Spinal cord (tissue), 10 donors: ENCODE measurements around the gene CTCFL. TPM values are rescaled to one million over a fixed set of nuclear protein-coding genes. Genes with fewer than 3 reads are reported as not detected.
"Not testable (repeated sequence)": the region's sequence is repeated elsewhere in the genome, so short reads cannot be mapped to it uniquely, and the experiment has no call there.

ENCODE experiments used
- DNase-seq, 6 donors: peaks; one replicate each; pipeline versions ENCODE4 v3.0.0 to v3.0.0-alpha.2; 2013 to 2015; ENCODE audit warnings: low spot score in 6 of 6, low read depth in 4 of 6
- H3K27ac ChIP-seq: one replicate; pipeline ENCODE4 v1.5.1; 2013; ENCODE audit warnings: low read depth, low read length, control low read depth
- H3K27me3 ChIP-seq: one replicate; pipeline ENCODE4 v1.6.1; 2013; ENCODE audit warnings: low read length; ENCODE audit not compliant: control insufficient read depth, insufficient read depth
- H3K36me3 ChIP-seq: one replicate; pipeline ENCODE4 v1.6.1; 2013; ENCODE audit warnings: low read length; ENCODE audit not compliant: control insufficient read depth, insufficient read depth
- H3K4me1 ChIP-seq: one replicate; pipeline ENCODE4 v1.6.1; 2013; ENCODE audit warnings: low read length; ENCODE audit not compliant: control insufficient read depth, insufficient read depth
- H3K4me3 ChIP-seq: one replicate; pipeline ENCODE4 v1.5.1; 2013; ENCODE audit warnings: low read depth, low read length, control low read depth
- H3K9me3 ChIP-seq: one replicate; pipeline ENCODE4 v1.6.1; 2013; ENCODE audit warnings: low read length; ENCODE audit not compliant: control insufficient read depth, insufficient read depth
- WGBS: methylation state at CpG from one replicate; pipeline ENCODE4 v1.1.5; 2013; ENCODE audit warnings: missing lambda C conversion rate; ENCODE audit not compliant: insufficient coverage; 5-methylcytosine and 5-hydroxymethylcytosine counted together
- polyA plus RNA-seq, 2 donors: library from polyadenylated mRNA; unstranded; fragments of 120-200 nt; gene quantifications; one replicate each; pipeline ENCODE4 v1.2.1, GENCODE V29; 2013; ENCODE audit not compliant: insufficient read length in 2 of 2
- total RNA-seq, 2 donors: library from RNA; depleted of rRNA in 1 of 2; stranded (reverse); fragments of 120-200 nt in 1 of 2; fragments of >200 nt in 1 of 2; gene quantifications; one replicate each; pipeline versions ENCODE4 v1.2.3 to v1.2.4, GENCODE V29; 2013 to 2014
- donor health status: healthy.

CTCFL gene
- total and polyA plus RNA-seq, 4 donors, result 0.20 to 0.28 (median 0.25) TPM

- H3K27me3 ChIP-seq, H3K36me3 ChIP-seq, H3K27ac ChIP-seq, H3K4me3 ChIP-seq, H3K9me3 ChIP-seq, DNase-seq, H3K4me1 ChIP-seq: not testable (repeated sequence)
- WGBS, result 95% methylated on average over 4 of the region's 5 CpGs
These were observed 36.7 kb downstream of the CTCFL start for GRCh38 chr20:57488277-57488676.

- no peak overlapping the region for H3K4me3 ChIP-seq
- no peaks in the 10 kb centered on the region for H3K9me3 ChIP-seq
- peaks cover 2% of the 10 kb centered on the region for H3K27me3 ChIP-seq
- no peak overlapping the region for H3K27ac ChIP-seq
- no peaks in the 10 kb centered on the region for H3K36me3 ChIP-seq
- WGBS, result no CpG with 5 or more reads among the region's 1 CpG
- peaks cover 10% of the 10 kb centered on the region for H3K4me1 ChIP-seq
- no peak for DNase-seq
These were observed 39.2 kb downstream of the CTCFL start for GRCh38 chr20:57485770-57486169.

- peaks cover 2% of the 10 kb centered on the region for H3K27me3 ChIP-seq
- H3K4me1 ChIP-seq, result peaks cover 10% of the 10 kb centered on the region
- H3K27ac ChIP-seq, result no peak overlapping the region
- no peak for DNase-seq
- no peak overlapping the region for H3K4me3 ChIP-seq
- no peaks in the 10 kb centered on the region for H3K36me3 ChIP-seq
- no peaks in the 10 kb centered on the region for H3K9me3 ChIP-seq
- 95% methylated on average over 6 of the region's 8 CpGs for WGBS
These were observed 40.2 kb downstream of the CTCFL start for GRCh38 chr20:57484772-57485171.

- peaks cover 2% of the 10 kb centered on the region for H3K27me3 ChIP-seq
- no peaks in the 10 kb centered on the region for H3K9me3 ChIP-seq
- no peak for DNase-seq
- WGBS, result 89% methylated on average over 11 of the region's 19 CpGs
- H3K4me3 ChIP-seq, result no peak overlapping the region
- no peak overlapping the region for H3K27ac ChIP-seq
- no peaks in the 10 kb centered on the region for H3K36me3 ChIP-seq
- peaks cover 10% of the 10 kb centered on the region for H3K4me1 ChIP-seq
These were observed 41.5 kb downstream of the CTCFL start for GRCh38 chr20:57483287-57484050.

GRCh38 chr20:57482796-57483195 is 42.1 kb downstream of the CTCFL start:
- H3K27ac ChIP-seq, result no peak overlapping the region
- H3K4me3 ChIP-seq, result no peak overlapping the region
- H3K36me3 ChIP-seq, result no peaks in the 10 kb centered on the region
- no peaks in the 10 kb centered on the region for H3K9me3 ChIP-seq
- 77% methylated on average over 3 of the region's 6 CpGs for WGBS
- peaks cover 2% of the 10 kb centered on the region for H3K27me3 ChIP-seq
- DNase-seq, result no peak
- peaks cover 10% of the 10 kb centered on the region for H3K4me1 ChIP-seq

- peaks cover 2% of the 10 kb centered on the region for H3K27me3 ChIP-seq
- H3K4me1 ChIP-seq, result peaks cover 10% of the 10 kb centered on the region
- no peaks in the 10 kb centered on the region for H3K9me3 ChIP-seq
- DNase-seq, result no peak
- 61% methylated on average over 10 of the region's 11 CpGs for WGBS
- H3K4me3 ChIP-seq, result no peak overlapping the region
- no peak overlapping the region for H3K27ac ChIP-seq
- no peaks in the 10 kb centered on the region for H3K36me3 ChIP-seq
These were observed 42.8 kb downstream of the CTCFL start for GRCh38 chr20:57482148-57482547.

- Histone ChIP-seq H3K9me3 (no peaks in the 10 kb centered on the region), H3K36me3 (no peaks in the 10 kb centered on the region), H3K4me1 (peaks cover 10% of the 10 kb centered on the region), H3K27me3 (peaks cover 6% of the 10 kb centered on the region), H3K27ac (no peak overlapping the region), H3K4me3 (no peak overlapping the region)
- WGBS, result 88% methylated on average over 7 of the region's 9 CpGs
- no peak for DNase-seq
These were observed 43.6 kb downstream of the CTCFL start for GRCh38 chr20:57481281-57481711.

GRCh38 chr20:57480444-57481160 is 44.3 kb downstream of the CTCFL start:
- Histone ChIP-seq H3K4me1 (peaks cover 10% of the 10 kb centered on the region), H3K27me3 (peaks cover 8% of the 10 kb centered on the region), H3K9me3 (no peaks in the 10 kb centered on the region), H3K27ac (no peak overlapping the region), H3K4me3 (no peak overlapping the region), H3K36me3 (no peaks in the 10 kb centered on the region)
- 76% methylated on average over 14 of the region's 17 CpGs for WGBS
- no peak for DNase-seq

- Histone ChIP-seq H3K4me3 (no peak overlapping the region), H3K27ac (no peak overlapping the region), H3K9me3 (peaks cover 1% of the 10 kb centered on the region), H3K4me1 (peaks cover 10% of the 10 kb centered on the region), H3K27me3 (peaks cover 8% of the 10 kb centered on the region), H3K36me3 (no peaks in the 10 kb centered on the region)
- DNase-seq, result no peak
- WGBS, result 78% methylated on average over 3 of the region's 3 CpGs
These were observed 45.7 kb downstream of the CTCFL start for GRCh38 chr20:57479196-57479595.

- WGBS, result 82% methylated on average over 5 of the region's 9 CpGs
- H3K27me3 ChIP-seq, result peaks cover 6% of the 10 kb centered on the region
- H3K4me3 ChIP-seq, result no peak overlapping the region
- peaks cover 1% of the 10 kb centered on the region for H3K9me3 ChIP-seq
- DNase-seq, result no peak
- H3K4me1 ChIP-seq, result peaks cover 16% of the 10 kb centered on the region
- H3K36me3 ChIP-seq, result no peaks in the 10 kb centered on the region
- no peak overlapping the region for H3K27ac ChIP-seq
These were observed 46.8 kb downstream of the CTCFL start for GRCh38 chr20:57478176-57478575.
